Activated T-cell treated with anti-CD3 and anti-CD28 coated beads for 24 hours (primary cell): ENCODE measurements around the gene HIRA.
"Not testable (repeated sequence)": the region's sequence is repeated elsewhere in the genome, so short reads cannot be mapped to it uniquely, and the experiment has no call there.

Experiments used
- DNase-seq: peaks from one replicate; pipeline ENCODE4 v3.0.0-alpha.2; 2020; ENCODE audit warnings: low read depth

The HIRA gene

DNA sequence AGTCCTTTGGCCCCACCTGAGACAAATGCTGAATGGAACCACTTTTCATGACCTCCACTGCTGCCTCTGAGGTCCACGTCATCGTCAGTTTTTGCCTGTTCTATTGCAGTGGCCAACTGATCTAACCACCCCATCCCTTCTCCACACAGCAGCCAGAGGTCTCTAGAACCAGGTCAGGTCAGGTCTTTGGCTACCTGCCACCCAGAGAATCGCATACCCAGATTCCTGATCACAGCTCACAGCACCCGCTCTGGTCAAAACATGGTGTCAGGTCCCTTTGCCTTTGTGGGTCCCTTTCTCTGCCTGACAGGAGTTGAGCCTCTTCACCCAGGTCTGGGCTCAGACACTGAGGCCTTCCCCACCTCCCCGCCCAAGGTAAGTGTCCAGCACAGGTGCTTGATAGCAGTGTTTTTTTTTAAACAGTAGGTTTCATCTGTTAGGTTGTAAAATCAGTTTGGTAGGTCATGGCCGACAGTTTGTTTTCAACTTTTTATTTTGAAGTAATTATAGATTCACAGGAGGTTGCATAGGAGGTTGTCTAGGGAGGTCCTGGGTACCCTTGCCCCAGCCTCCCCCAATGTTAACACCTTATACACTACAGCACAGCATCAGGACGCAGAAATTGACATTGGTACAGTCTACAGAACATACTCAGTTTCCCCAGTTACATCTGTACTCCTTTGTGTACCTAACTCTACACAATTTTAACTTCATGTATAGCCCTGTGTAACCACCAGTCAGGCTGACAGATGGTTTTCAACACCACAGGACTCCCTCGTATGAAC lies 9.1 kb upstream of the HIRA start:
- no peak for DNase-seq

DNA sequence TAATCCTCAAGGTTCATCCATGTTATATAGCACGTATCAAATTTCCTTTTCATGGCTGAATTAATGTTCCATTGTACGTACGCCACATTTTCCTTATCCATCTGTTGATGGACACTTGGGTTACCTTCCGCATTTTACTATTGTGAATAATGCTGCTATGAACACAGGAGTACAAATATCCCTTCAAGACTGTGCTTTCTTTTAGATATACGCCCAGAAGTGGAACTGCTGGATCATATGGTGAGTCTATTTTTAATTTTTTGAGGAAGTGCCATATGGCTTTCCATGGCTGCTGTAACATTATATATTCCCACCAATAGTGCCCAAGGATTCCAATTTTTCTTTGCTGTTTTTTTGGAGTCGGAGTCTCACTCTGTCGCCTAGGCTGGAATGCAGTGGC lies 6.8 kb upstream of the HIRA start:
- DNase-seq: no peak

DNA sequence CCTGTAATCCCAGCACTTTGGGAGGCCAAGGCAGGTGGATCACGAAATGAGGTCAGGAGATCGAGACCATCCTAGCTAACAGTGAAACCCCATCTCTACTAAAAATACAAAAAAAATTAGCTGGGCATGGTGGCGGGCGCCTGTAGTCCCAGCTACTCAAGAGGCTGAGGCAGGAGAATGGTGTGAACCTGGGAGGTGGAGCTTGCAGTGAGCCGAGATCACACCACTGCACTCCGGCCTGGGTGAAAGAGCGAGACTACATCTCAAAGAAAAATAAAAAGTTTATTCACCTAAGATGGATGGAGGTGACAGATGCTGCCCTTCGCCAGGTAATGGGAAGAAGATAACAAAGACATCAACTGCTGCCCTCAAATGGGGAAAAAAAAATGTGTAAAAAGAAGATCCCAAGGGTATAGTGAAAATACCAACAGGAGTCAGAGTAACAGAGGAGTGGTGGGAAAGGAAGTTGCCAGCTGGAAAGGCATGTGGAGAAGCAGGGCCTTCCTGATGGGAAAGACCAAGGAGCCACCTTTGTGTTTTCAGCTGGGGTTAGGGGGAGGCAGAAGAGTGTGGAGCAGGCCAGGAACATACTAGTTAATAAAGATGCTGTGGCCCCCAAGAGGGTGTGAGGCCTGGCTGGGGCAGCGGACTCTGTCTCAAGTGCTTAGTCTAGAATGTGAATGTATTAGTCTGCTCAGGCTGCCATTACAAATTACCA lies 5.1 kb upstream of the HIRA start:
- DNase-seq: not testable (repeated sequence)

DNA sequence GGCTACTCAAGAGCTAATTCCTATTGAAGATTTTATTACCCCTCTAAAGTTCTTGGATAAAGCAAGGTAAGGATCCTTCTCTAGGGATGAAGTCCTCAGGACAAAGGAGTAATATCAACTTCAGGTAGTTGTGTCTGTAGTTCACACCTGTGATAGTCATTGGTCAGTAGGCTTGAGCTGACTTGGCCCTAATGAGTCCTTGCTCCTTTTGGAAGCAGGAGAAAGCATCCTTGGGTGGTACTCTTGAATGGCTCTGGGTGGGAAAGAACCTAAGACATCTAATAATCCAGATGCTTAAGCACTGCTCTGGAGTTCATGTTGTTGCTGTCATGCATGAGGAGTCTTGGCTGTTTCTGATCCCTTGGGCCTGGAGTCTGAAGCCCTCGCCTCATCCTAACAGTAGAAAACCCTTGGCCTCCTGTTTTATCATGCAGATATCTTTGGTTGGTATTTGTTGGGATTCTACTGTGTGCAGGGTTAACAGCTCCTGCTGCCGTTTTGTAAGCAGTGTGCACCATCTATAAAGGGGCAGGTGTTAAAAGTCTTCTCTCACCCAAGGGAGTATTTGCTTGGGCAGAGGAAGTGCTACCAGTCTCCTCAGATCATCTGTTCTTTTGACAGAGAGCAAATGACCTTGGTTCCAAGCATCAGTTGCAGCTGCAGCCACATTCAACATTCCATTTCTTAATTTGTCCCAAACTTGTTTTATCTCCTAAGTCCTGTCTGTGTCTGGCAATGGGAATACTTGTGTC lies 3.5 kb upstream of the HIRA start:
- no peak for DNase-seq

GRCh38 chr22:19434401-19434800 lies 2.9 kb upstream of the HIRA start:
- DNase-seq: no peak

DNA sequence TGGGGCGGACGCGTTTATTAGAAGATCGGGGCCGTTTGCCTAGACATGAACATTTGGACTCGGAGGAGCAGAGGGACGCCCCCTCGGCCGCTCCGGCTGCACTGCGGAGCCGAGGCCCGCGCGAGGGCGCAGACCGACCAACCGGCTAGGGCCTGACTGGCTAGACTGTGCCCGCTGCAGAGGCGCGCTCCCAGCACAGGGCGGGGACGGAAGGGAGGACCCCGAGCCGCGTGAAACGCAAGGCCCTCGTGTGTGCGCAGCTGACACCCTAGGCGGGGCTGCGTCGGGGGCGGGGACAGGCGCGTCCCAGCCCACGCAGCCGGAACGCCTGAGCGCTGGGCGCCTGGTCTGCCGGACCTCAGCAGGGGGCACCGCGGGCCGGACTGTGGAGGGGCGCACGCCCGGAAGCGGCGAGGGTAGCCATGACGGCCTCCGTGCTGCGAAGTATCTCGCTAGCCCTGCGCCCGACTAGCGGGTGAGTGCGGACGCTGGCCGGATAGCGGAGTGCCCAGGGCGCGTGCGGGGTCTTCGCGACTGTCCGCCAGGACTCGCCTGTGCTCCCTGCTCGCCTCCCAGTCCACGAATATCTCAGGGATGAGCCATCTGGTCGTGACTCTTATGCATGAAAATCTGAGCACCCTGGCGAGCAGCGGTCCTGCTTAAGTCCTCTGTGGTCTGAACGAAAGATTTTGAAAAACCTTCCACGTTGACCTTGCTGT lies 759 bp upstream of the HIRA start, which contains the start of gene MRPL40:
Gene MRPL40 (plus strand): TSS at position 413 of the 719 bp plus-strand sequence. CDS start 10 bp downstream, at position 423.
- peak; percentile 90 for DNase-seq

- DNase-seq: no peak
These were observed 517 bp downstream of the HIRA start for GRCh38 chr22:19430890-19431541.

- no peak for DNase-seq
These were observed 1.3 kb downstream of the HIRA start for GRCh38 chr22:19429950-19430889.

DNA sequence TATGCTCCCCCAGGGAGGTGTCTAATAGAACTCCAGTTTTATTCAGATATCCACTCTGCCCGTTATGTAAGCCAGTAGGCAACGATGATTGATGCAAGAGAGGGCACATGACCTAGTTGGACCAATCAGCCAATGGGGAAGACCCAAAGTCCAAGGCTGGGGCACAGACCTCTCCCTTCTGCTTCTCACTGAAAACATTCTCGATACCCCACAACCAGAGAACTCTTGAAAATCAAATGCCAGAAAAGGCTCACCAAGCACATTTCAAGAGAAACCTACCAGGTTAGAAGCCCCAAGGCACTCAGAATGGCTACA lies 7.4 kb downstream of the HIRA start:
- no peak for DNase-seq

DNA sequence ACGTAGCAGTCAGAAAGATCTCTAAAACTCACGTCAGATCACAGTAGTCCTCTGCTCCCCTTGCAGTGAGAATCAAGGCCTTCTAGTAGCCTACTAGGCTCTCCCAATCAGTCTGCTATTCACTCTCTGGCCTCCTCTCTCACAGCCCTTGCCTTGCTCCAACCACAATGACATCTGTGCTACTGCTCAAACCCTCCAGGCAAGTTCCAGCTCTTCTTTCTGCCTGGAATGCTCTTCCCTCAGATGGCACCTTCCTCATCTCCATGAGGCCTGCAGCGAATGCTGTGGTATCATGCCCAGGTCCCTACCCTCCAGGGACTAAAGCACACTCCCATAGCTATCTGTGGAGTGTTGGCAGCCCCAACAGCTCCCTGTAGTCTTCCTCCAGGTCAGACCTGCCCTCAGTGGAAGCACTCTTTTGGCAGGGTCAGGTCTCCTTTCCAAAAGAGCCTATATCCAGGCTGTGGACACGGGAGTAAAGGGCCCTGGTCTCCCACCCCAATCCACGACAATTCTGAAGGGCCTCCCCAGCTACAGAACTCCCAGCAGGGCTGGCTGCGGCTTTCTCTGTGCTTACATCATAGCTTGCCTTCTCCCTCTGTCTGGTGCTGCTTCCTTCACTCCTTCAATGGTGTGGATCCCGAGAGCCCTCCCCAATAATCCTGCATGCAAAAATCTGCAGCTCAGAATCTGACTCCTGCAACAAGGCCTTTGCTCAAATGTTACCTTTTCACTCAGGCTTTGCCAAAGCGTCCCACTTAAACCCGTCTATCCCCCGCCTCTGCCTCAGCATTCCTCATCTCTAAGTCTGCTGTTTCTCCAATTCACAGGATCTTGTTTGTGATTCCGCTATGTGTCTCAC lies 8.9 kb downstream of the HIRA start:
- no peak for DNase-seq

GRCh38 chr22:19420321-19420720 lies 11.2 kb downstream of the HIRA start:
- DNase-seq: no peak

DNA sequence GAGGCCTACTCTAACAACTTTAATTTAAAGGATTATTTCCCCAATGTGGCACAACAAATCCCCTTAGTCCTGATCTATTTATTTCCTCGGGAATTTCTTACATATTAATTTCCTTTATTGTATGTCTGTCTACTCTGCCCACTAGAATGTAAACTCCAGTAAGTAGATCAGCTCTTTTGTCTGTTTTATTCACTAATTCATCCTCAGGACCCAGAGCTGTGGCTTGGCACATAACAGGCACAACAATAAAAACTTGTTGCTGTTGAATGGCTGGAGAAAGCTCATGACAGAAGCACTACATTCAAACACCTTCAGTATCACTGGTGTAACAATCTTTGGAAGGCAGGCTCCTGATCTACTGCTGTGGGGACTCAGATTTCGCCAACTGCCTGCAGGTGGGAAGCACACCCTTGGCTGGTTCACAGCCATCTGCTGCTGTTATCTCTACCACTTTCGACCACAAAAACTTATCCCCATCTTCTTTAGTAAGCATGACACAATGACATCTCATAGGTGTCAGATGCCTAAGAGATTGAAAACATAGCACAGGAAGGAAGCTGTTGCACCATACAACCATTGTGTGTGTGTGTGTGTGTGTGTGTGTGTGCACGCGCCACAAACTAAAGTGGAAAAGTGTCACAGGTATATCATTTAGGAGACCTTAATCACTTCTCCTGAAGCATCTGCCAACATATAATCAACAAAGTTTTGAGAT lies 11.9 kb downstream of the HIRA start:
- DNase-seq: peak; percentile 37

- no peak for DNase-seq
These were observed 12.5 kb downstream of the HIRA start for GRCh38 chr22:19419086-19419463.

DNA sequence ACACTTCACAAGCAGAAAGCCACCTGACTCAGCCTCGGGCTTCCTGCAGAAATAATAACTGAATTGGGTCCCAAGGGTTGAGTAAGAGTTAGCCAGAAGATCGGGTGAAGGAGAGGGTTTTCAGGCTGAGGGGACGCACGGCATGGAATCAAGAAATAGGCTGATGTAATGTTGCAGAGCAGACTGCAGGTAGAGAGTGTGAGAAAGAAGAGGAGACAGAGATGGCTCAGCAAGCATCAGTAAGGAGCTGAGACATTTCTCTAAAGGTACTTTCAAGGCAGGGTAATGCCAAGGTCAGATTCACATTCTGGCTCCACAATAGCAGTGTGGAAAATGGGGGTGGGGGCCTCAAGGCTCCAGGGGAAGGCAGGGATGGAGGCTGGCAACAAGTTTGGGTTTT lies 18.6 kb downstream of the HIRA start:
- DNase-seq: no peak

GRCh38 chr22:19412478-19412877 lies 19.1 kb downstream of the HIRA start:
- DNase-seq: no peak

- DNase-seq: no peak
These were observed 19.9 kb downstream of the HIRA start for GRCh38 chr22:19411690-19412045.

GRCh38 chr22:19410941-19411689 lies 20.4 kb downstream of the HIRA start:
- DNase-seq: no peak
